Peyer's patch (tissue), 4 donors: ENCODE results near the gene PIEZO1.

Experiments
- POLR2A ChIP-seq, 2 donors: fragments of 450-650 bp; IDR thresholded peaks; one replicate each; pipeline ENCODE4 v1.5.1; 2017; ENCODE audit warnings: antibody characterized with exemption in 2 of 2, mild to moderate bottlenecking in 2 of 2, moderate library complexity in 2 of 2
- TF ChIP-seq, protein P1 (sequence below), 6 experiments: fragments of 450-650 bp in 4 of 6; fragments of 200-600 bp in 2 of 6; sonication (generic) in 1 of 6; IDR thresholded peaks; one replicate each; pipeline ENCODE4 v1.5.1; 2017 to 2019; ENCODE audit warnings: antibody characterized with exemption in 6 of 6, mild to moderate bottlenecking in 3 of 6, moderate library complexity in 1 of 6

DNA sequence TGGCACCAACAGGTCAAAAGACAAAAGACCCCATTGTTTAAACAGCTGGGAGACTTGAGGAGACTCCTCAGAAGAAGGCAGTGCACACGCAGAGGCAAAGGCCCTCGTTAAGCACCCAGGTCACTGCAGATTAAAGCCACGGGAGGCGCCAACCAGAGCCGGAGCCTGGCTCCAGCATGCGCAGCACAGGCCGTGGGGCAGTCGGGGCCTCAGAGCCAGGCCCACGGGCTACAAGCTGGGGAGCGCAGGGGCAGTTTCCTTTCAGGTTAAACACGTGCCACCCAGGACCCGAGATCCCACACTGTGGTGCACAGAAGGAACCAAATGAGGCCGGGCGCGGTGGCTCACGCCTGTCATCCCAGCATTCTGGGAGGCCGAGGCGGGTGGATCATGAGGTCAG is 9.2 kb downstream of the PIEZO1 start:
- TF ChIP-seq, protein P1, sequence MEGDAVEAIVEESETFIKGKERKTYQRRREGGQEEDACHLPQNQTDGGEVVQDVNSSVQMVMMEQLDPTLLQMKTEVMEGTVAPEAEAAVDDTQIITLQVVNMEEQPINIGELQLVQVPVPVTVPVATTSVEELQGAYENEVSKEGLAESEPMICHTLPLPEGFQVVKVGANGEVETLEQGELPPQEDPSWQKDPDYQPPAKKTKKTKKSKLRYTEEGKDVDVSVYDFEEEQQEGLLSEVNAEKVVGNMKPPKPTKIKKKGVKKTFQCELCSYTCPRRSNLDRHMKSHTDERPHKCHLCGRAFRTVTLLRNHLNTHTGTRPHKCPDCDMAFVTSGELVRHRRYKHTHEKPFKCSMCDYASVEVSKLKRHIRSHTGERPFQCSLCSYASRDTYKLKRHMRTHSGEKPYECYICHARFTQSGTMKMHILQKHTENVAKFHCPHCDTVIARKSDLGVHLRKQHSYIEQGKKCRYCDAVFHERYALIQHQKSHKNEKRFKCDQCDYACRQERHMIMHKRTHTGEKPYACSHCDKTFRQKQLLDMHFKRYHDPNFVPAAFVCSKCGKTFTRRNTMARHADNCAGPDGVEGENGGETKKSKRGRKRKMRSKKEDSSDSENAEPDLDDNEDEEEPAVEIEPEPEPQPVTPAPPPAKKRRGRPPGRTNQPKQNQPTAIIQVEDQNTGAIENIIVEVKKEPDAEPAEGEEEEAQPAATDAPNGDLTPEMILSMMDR (IDR thresholded peaks at IDR 0.05) = no peak
- TF ChIP-seq POLR2A (IDR thresholded peaks at IDR 0.05) = no peak
